Measurements from ENCODE around the gene GRID1. TPM values are rescaled to one million over a fixed set of nuclear protein-coding genes. Genes with fewer than 3 reads are reported as not detected.

The GRID1 gene
- total RNA-seq, 4 donors from 2014 or later = 0.40 to 1.9 (median 1.00) TPM

- H3K27me3 ChIP-seq = no peaks in the 10 kb centered on the region
- H3K27ac ChIP-seq = no peak overlapping the region
- H3K4me3 ChIP-seq = no peak overlapping the region
- no peaks in the 10 kb centered on the region for H3K9me3 ChIP-seq
- intact Hi-C loops (cut with DNase I; ENCODE audit: low total_unique reads) (no loop called here), in situ Hi-C loops (cut with MboI; ENCODE audit: low pct_ligation_motif_present in 1 of 4, low pct_unique_long_range_greater_than_20kb in 1 of 4, low sequenced_read_pairs in 3 of 4) (no loop called here)
- TF ChIP-seq POLR2AphosphoS5 (IDR thresholded peaks at IDR 0.05) (no peak), POLR2A (IDR thresholded peaks at IDR 0.05) (no peak), EP300 (IDR thresholded peaks at IDR 0.05; ENCODE audit: low read depth) (no peak), CTCF (IDR thresholded peaks at IDR 0.05) (no peak)
- H3K36me3 ChIP-seq = no peaks in the 10 kb centered on the region
- DNase-seq = no peak
- 33% methylated on average over 1 of the region's 1 CpG; no CpG with 5 or more reads in 1 of the 2 donors for WGBS, 2 donors (ENCODE audit: low coverage in 1 of 2)
- no peaks in the 10 kb centered on the region for H3K4me1 ChIP-seq
These were observed 54.7 kb downstream of the GRID1 start for GRCh38 chr10:86311906-86312305.

GRCh38 chr10:86311190-86311589 is 55.4 kb downstream of the GRID1 start:
- no peak overlapping the region for H3K4me3 ChIP-seq
- no peak for TF ChIP-seq POLR2A (IDR thresholded peaks at IDR 0.05)
- TF ChIP-seq POLR2AphosphoS5 (IDR thresholded peaks at IDR 0.05) = no peak
- TF ChIP-seq CTCF (IDR thresholded peaks at IDR 0.05) = no peak
- no peak for TF ChIP-seq EP300 (IDR thresholded peaks at IDR 0.05; ENCODE audit: low read depth)
- H3K27ac ChIP-seq = no peak overlapping the region
- DNase-seq = no peak
- H3K36me3 ChIP-seq = no peaks in the 10 kb centered on the region
- WGBS, 2 donors (ENCODE audit: low coverage in 1 of 2) = 52% methylated on average over 3 of the region's 3 CpGs; no CpG with 5 or more reads in 1 of the 2 donors
- no peaks in the 10 kb centered on the region for H3K4me1 ChIP-seq
- in situ Hi-C loops (cut with MboI; ENCODE audit: low pct_ligation_motif_present in 1 of 4, low pct_unique_long_range_greater_than_20kb in 1 of 4, low sequenced_read_pairs in 3 of 4) = no loop called here
- intact Hi-C loops (cut with DNase I; ENCODE audit: low total_unique reads) = no loop called here
- H3K27me3 ChIP-seq = no peaks in the 10 kb centered on the region
- H3K9me3 ChIP-seq = no peaks in the 10 kb centered on the region

GRCh38 chr10:86310702-86311101 is 55.9 kb downstream of the GRID1 start:
- no peak for TF ChIP-seq CTCF (IDR thresholded peaks at IDR 0.05)
- no peak for TF ChIP-seq EP300 (IDR thresholded peaks at IDR 0.05; ENCODE audit: low read depth)
- no peak for TF ChIP-seq POLR2AphosphoS5 (IDR thresholded peaks at IDR 0.05)
- Histone ChIP-seq H3K4me1 (no peaks in the 10 kb centered on the region), H3K9me3 (no peaks in the 10 kb centered on the region), H3K27me3 (no peaks in the 10 kb centered on the region), H3K36me3 (no peaks in the 10 kb centered on the region), H3K27ac (no peak overlapping the region), H3K4me3 (no peak overlapping the region)
- DNase-seq = no peak
- WGBS, 2 donors (ENCODE audit: low coverage in 1 of 2) = 17 to 30% methylated on average over 1 of the region's 1 CpG
- in situ Hi-C loops (cut with MboI; ENCODE audit: low pct_ligation_motif_present in 1 of 4, low pct_unique_long_range_greater_than_20kb in 1 of 4, low sequenced_read_pairs in 3 of 4) (no loop called here), intact Hi-C loops (cut with DNase I; ENCODE audit: low total_unique reads) (no loop called here)

- no peak for DNase-seq
- Histone ChIP-seq H3K4me1 (no peaks in the 10 kb centered on the region), H3K36me3 (no peaks in the 10 kb centered on the region), H3K4me3 (no peak overlapping the region), H3K27me3 (no peaks in the 10 kb centered on the region), H3K27ac (no peak overlapping the region), H3K9me3 (no peaks in the 10 kb centered on the region)
- 88% methylated on average over 2 of the region's 2 CpGs; no CpG with 5 or more reads in 1 of the 2 donors for WGBS, 2 donors (ENCODE audit: low coverage in 1 of 2)
- intact Hi-C loops (cut with DNase I; ENCODE audit: low total_unique reads) (no loop called here), in situ Hi-C loops (cut with MboI; ENCODE audit: low pct_ligation_motif_present in 1 of 4, low pct_unique_long_range_greater_than_20kb in 1 of 4, low sequenced_read_pairs in 3 of 4) (no loop called here)
- TF ChIP-seq CTCF (IDR thresholded peaks at IDR 0.05) (no peak), POLR2AphosphoS5 (IDR thresholded peaks at IDR 0.05) (no peak), EP300 (IDR thresholded peaks at IDR 0.05; ENCODE audit: low read depth) (no peak), POLR2A (IDR thresholded peaks at IDR 0.05) (no peak)
These were observed 56.3 kb downstream of the GRID1 start for GRCh38 chr10:86310291-86310690.
